ENCODE data around the gene RNF25.
A peak's percentile ranks its signal among the peaks of the same experiment; 100 is the strongest.
"Not testable (repeated sequence)": the region's sequence is repeated elsewhere in the genome, so short reads cannot be mapped to it uniquely, and the experiment has no call there.

RNF25 gene, protein sequence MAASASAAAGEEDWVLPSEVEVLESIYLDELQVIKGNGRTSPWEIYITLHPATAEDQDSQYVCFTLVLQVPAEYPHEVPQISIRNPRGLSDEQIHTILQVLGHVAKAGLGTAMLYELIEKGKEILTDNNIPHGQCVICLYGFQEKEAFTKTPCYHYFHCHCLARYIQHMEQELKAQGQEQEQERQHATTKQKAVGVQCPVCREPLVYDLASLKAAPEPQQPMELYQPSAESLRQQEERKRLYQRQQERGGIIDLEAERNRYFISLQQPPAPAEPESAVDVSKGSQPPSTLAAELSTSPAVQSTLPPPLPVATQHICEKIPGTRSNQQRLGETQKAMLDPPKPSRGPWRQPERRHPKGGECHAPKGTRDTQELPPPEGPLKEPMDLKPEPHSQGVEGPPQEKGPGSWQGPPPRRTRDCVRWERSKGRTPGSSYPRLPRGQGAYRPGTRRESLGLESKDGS

DNA sequence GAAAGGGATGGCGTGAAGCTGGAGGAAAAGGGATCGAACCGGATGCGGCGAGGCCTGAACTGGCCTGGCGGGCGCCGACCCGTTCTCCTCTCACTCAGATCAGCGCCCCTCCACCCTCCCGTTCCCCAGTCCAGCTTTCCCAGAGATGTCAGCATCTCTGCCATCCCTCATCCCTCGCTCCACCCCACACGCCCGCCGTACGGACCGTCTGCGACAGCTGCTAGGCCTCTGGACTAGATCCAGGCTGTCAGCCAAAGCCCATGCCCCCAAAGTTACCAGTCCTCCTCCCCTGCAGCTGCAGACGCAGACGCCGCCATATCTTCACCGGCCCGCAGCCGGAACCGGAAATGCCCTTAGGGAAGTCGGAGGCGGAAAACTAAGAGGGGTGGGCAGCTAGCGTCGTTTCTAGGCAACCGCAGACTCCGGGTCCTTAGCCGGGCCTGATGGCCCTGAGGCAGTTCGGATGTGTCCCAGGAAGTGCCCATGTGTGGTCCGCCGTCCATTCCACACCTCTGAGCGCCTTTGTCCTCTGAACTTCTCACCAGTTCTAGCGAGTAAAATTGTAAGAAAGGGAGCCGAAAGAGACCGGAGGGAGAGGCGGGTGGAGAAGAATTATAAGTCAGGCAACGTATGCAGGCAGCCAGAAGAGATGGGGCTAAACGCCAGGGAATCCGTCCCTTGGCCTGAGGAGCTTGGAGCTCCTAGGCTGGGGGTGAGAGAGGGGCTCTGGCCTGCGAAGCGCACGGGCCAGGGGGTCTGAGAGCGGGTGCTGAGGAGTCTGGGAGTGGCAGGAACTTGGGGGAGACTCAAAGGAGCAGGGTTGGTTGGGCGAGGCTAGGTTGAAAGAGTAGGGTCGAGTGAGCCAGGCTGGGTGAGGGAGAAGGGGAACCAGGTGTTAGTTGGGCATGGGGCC, at the start of gene RNF25, which contains the start of gene STK36:
TSS of gene RNF25 (minus strand) at position 349 of the 913 bp plus-strand sequence. CDS start at position 317, 32 bp downstream.
TSS of gene STK36 (plus strand) at position 433 of the 913 bp plus-strand sequence. CDS start 744 bp downstream, outside the sequence.
- peak; percentile 76 to 79 for DNase-seq (ENCODE audit: low read depth in 2 of 2)

DNA sequence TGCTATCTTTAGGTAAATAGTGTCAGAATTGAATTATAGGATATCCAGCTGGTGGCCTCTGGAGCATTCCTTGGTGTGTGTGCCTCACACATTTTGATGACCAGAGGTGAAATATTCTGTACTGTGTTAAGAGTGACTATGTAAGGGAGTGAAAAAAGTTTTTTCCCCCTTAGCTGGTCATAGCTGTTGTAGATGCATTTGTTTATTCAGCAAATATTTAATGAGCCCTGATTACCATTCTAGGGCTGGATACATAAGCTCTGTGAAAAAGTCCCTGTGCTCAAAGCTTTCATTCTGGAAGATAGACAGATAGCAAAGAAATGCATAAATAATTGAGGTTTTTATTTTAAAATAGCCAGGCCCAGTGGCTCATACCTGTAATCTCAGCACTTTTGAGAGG, 49.7 kb upstream of the RNF25 start:
- no peak for DNase-seq (ENCODE audit: low read depth in 2 of 2)

DNA sequence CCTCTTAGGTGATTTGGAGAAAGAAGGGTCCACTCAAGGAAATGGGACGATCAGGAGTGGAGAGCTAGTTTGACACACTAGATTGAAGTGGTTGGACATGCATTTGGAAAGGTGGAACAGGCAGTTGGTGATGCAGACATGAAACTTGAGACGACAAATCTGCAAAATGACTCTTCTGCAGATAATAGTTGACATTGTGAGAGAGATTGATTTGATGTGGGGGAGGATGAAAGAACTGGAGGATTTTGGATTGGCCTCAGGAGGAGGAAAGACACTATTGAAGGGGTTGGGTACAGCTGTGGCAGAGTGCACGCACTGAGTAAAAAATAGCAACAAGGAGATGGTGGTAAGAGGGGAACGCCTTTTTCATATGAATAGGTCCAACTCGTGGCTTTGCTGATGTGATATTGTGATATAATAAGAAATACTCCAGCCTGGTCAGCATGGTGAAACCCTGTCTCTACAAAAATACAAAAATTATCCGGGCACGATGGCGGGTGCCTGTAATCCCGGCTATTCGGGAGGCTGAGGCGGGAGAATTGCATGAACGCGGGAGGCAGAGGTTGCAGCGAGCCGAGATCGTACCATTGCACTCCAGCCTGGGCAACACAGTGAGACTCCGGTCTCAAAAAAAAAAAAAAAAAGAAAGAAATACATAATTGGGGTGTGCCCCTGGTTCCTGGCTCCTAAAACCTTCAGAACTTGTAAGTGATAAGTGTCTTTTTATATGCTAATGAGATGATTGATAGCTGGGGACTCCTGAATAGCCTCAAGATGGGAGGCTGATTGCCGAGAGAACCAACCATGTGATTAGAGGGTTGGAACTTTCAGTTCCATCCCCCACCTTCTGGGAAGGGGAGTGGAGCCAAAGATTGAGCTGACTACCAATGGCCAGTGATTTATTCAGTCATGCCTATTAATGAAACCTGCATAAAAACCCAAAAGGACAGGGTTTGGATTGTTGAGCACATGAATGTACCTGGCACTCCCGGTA, 48.5 kb upstream of the RNF25 start:
- DNase-seq (ENCODE audit: low read depth in 2 of 2), result no peak

DNA sequence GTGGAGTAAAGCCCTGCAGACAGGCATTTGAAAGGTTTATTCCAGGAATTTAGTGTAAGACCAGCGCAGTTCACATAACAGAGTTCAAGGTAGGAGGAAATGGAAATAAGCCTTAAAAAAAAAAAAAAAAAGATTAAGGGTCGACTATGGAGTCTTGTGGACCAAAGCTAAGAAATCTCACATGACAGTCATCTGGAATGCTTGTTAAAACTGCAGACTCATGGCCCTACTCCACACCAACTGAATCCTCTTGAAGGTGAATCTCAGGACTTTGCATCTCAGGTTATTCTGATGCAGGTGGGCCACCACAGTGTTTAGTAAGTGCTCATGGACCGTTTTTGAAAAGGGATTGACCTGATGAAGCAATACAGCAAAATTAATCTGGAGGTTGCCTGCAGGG, 47.7 kb upstream of the RNF25 start:
- DNase-seq (ENCODE audit: low read depth in 2 of 2), result no peak

DNA sequence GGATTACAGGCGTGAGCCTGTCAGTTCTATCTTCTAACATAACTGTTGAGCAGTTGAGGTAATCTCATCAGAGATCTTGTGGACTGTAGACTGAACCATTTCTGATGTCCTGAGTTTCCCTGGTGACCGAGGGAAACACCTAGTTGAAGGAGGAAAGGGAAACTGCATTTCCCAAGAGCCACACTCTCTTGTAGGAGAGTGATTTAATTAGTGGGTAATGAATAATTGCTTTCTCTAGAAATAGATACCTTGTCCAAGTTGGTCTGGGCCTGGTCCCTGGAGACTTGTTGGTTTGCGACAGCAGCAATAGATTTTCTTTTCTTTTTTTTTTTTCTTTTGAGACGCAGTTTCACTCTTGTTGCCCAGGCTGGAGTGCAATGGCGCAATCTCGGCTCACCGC, 46.3 kb upstream of the RNF25 start:
- DNase-seq (ENCODE audit: low read depth in 2 of 2), result no peak

DNA sequence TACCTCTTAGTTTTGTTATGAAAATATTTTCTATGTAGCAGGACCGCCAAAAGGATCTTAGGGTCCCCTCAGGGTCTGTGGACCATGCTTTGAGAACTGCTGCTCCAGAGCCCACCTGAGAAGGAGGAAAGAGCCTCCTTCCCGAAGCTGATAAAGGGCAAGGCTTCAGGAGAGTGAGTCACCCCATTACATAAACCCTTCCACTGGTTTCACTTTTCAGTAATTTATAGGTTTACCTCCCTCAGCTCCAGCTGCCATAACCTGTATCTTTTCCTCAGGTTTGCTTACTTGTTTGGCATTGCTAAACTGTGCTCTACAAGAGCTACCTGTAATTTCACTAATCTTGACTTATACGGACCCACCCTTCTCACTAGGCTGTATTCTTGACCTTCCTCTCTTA, 45.5 kb upstream of the RNF25 start:
- DNase-seq (ENCODE audit: low read depth in 2 of 2), result no peak

DNA sequence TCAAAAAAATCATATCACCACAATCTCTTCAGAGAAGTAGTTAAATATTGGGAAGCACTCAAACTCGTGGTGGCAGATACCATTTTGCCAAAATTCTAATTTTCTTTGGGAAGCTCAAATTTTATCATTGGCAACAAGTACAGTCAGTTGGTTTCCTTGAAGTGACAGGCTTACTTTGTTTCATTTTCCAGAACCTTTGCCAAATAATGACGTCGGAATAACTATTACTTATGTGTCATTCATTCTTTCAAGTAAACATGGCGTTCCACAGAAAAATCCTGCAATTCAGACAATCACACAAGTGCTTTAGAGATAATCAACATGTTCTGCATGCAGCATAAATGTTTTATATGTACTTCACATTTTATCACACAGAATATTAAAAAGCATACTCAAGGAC, 44.3 kb upstream of the RNF25 start:
- no peak for DNase-seq (ENCODE audit: low read depth in 2 of 2)

DNA sequence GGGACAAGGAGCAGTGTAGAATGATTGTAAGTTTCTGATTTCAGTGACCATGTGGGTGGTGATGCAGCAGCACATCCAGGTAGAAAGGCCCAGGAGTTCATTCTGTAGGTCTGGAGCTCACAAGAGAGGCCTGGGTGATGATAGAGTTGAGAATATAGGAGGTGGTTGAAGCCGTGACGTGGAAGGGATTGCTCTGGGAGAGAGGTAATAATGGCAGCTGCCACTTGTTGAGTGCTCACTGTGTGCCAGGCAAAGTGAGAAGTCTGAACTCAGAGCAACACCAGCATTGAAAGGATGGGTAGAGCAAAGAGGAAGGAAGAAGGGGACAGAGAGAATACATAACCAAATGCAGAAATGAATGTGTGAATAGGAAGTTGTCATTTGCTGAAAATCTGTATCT, 42.1 kb upstream of the RNF25 start:
- no peak for DNase-seq (ENCODE audit: low read depth in 2 of 2)

DNA sequence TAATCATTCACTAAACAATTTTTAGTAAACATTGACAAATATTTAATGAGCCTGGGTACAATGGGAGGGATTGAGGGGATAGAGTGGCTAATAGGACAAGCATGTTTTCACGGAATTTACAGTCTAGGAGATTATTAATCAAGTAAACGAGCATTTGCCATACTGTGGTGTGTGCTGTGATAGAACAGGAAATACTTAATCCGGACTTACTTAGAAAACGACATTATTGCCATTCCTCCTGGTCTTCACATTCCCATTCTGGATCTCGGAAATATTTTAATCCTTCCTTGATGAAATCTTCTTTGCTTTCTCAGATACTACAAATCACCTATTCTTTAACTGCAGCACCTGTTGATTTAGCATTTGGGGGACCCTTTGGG, 39.7 kb upstream of the RNF25 start:
- DNase-seq (ENCODE audit: low read depth in 2 of 2), result no peak

DNA sequence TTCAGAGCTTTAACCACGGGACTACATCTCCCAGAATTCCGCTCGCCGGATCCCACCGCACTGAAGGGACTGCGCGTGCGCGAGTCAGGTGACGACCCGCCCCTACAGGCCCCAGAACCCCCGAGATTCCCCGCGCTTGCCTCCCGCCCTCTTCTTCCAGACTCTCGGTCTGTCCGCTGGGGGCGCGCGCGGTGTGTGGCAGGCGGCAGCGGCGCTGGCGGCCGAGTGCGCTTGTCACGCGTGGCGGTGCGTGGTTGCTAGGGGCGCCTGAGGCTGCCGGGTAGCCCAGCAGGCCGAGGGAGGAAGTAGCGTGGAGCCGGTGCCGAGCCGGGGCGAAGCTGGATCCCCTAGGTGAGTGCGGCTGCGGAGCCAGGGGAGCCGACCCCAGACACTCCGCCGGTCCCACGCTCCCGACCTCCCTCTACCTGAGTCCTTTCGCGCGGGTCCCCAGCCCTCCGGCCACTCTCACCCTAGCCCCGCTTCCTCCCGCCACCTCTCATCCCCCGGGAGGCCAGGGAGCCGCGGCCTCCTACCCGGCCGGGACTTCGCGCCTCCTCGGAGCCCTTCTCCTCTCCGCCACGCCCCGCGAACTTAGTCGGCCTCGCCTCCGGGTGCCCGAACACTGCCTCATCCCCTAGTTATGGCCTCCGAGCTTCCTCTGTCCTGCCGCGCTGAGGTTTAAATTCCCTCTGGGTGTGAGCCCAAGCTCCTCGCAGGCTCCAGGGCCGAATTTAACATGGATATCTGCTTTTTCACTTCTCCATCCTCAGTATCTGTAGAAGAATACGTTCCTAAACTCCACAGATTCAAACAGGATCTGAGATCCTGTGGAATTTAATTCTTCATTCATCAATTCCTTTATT, 39.1 kb upstream of the RNF25 start, which contains the start of gene TTLL4:
TSS of gene TTLL4 (plus strand) at position 149 of the 863 bp plus-strand sequence. CDS start 26,842 bp downstream, outside the sequence.
- peak; percentile 96 to 97 for DNase-seq (ENCODE audit: low read depth in 2 of 2)

DNA sequence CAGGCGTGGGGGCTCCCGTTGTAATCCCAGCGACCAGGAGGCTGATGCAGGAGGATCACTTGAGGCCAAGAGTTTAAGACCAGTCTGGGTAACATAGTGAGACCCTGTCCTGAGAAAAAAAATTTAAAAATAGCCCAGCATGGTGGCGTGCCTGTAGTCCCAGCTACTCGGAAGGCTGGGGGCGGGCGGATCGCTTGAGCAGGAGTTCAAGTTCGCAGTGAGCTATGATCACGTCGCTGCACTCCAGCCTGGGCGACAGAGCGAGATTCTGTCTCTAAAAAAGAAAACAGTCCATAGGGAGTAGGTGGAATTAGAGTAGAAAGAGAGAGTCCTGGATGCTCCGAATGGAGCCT, 38.5 kb upstream of the RNF25 start:
- no peak for DNase-seq (ENCODE audit: low read depth in 2 of 2)

DNA sequence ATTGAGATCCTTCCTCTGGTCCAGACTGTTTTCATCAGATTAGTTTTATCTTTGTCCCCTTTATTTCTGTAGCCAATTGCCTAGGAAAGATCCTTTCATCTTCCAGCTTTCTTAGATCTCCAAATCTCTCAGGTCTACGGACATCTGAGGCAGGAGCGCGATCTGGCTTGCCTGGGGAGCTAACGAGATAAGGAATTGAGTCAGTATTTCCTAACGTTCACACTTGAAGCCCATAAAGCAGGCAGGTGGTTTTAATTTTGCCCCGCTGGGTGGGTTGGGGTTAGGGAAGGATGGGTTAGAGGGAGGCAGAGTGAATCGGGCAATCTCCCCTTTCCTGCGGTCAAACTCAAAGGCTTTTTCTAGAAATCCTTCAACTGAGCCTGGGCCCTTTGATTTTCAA, 38.1 kb upstream of the RNF25 start:
- no peak for DNase-seq (ENCODE audit: low read depth in 2 of 2)

DNA sequence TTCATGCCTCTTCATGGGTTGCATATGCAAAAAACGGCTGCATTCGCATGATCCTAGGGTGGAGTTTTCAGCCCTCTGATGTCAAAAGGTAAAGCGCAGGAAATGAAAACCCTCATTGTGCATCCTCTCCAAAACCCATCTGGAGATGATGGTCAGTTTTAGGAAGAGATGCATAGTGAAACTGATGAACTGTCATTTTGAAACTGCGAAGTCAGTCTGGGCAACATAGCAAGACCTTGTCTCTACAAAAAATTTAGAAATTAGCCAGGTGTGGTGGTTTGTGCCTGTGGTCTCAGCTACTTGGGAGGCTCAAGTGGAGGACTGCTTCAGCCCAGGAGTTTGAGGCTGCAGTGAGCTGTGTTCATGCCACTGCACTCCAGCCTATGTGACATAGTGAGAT, 36.3 kb upstream of the RNF25 start:
- no peak for DNase-seq (ENCODE audit: low read depth in 2 of 2)

DNA sequence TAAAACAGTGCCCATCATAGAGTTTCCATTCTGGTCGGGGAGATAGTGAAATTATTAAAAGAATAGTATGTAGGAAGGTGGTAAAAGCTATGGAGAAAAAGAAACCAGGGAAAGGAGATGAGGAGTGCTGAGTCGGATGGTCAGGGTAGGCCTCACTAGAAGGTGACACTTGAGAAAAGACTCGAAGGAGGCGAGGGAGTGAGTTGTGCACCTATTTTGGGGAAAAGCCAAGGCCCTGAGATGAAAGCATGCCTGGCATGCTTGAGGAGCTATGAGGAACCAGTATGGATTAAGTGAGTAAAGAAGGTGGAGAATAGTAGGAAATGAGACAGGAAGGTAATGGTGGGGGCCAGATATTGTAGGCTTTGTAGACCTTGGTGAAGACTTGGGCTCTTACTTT, 31.5 kb upstream of the RNF25 start:
- DNase-seq (ENCODE audit: low read depth in 2 of 2), result no peak

DNA sequence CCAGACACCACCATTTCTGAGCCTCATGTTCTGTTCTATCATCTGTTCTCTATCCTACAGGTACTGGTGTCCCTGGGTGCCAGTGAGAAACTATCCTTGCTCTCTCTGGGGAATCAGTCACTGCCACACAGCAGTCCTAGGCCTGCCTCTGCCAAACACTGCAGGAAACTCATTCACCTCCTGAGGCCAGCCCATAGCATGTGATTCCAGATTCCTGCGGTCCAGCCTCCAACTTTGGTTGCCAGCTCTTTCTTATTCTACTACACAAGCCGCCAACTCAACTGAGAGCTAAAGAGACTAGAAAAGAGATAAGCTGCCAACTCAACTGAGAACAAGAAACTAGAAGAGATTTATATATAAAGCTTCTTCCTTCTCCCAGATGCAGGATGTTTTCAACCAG, 30.0 kb upstream of the RNF25 start:
- DNase-seq (ENCODE audit: low read depth in 2 of 2), result no peak

DNA sequence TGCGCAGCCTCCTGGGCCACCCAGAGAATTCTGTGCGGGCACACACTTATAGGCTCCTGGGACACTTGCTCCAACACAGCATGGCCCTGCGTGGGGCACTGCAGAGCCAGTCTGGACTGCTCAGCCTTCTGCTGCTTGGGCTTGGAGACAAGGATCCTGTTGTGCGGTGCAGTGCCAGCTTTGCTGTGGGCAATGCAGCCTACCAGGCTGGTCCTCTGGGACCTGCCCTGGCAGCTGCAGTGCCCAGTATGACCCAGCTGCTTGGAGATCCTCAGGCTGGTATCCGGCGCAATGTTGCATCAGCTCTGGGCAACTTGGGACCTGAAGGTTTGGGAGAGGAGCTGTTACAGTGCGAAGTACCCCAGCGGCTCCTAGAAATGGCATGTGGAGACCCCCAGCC, 27.1 kb upstream of the RNF25 start:
- no peak for DNase-seq (ENCODE audit: low read depth in 2 of 2)

DNA sequence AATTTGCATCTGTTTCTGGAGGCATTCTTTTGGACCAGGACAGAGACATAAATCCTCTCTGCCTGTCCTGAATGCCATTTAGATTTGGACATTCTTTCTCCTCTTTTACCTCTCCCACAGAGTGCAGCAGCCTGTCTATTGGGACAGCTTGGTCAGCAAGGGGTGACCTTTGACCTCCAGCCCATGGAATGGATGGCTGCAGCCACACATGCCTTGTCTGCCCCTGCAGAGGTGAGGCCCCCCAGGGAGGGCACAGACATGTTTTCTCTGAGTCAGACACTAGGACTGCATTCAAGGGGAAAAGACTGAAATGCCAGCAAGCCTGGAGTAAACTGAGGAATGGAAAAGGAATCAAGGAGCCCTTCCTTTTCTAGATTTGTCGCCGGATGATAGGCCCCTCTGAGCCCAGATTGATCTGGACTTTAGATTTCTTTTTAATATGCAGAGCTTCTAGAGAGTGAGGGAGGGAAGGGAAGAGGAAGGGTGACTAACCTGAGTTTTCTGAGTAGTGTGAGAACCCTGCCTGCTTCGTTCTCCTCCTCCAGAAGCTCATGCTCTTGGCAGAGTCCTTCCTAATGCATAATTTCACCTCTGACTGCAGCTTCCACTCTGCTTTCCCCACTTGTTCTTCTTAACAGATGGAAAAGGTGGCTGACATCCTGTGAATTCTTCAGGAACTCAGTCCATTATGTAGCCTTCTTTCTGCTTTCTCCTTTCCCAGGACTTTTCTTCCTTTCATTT, 22.8 kb upstream of the RNF25 start:
- DNase-seq (ENCODE audit: low read depth in 2 of 2), result no peak

DNA sequence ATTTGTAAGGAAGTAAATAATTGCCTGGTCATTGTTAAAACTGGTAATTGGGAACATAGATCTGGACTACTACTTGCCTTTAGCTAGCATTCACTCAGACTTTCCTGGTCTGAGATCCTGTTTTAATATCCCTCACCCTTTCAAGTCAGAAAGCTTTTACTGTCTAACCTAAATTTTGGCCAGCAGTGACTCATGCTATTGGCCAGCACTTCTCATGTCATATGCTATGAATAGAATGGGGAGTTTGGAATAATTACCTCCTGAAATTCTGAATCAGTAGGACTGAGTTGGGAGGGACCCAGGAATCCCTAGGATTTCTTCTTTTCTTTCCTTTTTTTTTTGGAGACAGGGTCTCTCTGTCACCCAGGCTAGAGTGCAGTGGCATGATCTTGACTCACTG, 19.4 kb upstream of the RNF25 start:
- no peak for DNase-seq (ENCODE audit: low read depth in 2 of 2)

DNA sequence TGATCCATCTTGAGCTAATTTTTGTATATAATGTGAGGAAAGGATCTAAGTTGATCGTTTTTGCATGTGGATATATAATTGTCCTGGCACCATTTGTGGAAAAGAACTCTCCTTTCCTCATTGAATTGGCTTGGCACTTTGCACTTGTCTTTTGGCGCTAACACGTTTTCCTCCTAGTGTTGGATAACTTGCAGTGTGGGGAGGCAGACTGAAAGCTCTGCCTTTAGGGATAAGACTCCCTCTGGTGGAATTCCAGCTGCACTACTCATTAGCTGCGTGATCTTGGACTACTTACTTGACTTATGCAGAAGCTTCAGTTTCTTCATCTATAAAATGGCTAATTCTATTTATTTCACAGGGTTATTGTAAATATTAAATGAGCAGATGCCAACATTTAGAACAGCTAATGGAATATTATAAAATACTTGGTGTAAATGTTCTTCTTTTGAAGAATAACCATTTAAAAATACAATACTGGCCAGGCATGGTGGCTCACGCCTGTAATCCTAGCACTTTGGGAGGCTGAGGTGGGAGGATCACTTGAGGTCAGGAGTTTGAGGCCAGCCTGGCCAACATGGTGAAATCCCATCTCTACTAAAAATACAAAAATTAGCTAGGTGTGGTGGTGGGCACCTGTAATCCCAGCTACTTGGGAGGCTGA, 15.7 kb upstream of the RNF25 start:
- not testable (repeated sequence) for DNase-seq (ENCODE audit: low read depth in 2 of 2)

Measured in stimulated activated CD8-positive, alpha-beta memory T cell treated with anti-CD3 and anti-CD28 coated beads, Interleukin-15, amount 100 ng/mL, for 48 hours (primary cell).